ENCODE measurements around the gene CLEC18A.
"Not testable (repeated sequence)": the region's sequence is repeated elsewhere in the genome, so short reads cannot be mapped to it uniquely, and the experiment has no call there.

- not testable (repeated sequence) for TF ChIP-seq CTCF (IDR thresholded peaks at IDR 0.05); RFX5 (IDR thresholded peaks at IDR 0.05); EP300 (IDR thresholded peaks at IDR 0.05); KDM1A (IDR thresholded peaks at IDR 0.05; ENCODE audit: low read depth); HOXA7 (CRISPR knock-in tag; IDR thresholded peaks at IDR 0.05); POLR2A (IDR thresholded peaks at IDR 0.05; ENCODE audit: low read length); HES2 (IDR thresholded peaks at IDR 0.05); CEBPB (IDR thresholded peaks at IDR 0.05); ZNF302 (CRISPR knock-in tag; IDR thresholded peaks at IDR 0.05); GATA3 (IDR thresholded peaks at IDR 0.05; ENCODE audit: borderline replicate concordance); REST (IDR thresholded peaks at IDR 0.05); RNF2 (IDR thresholded peaks at IDR 0.05; ENCODE audit: borderline replicate concordance, low read depth); NR3C1 (IDR thresholded peaks at IDR 0.05); HMGXB4 (CRISPR knock-in tag; IDR thresholded peaks at IDR 0.05; ENCODE audit: borderline replicate concordance)
Observed at GRCh38 chr16:69963312-69963711, 12.2 kb downstream of the CLEC18A start.
